HL-60/S4 (cell line): ENCODE measurements around the gene DNAH17.

Experiments
- in situ Hi-C: fragments of 300-500 bp; cut with MboI; formaldehyde crosslinking; loops from 2 replicates; pipeline ENCODE4 v1.14.3; 2022; ENCODE audit warnings: low sequenced_read_pairs

Gene DNAH17

DNA sequence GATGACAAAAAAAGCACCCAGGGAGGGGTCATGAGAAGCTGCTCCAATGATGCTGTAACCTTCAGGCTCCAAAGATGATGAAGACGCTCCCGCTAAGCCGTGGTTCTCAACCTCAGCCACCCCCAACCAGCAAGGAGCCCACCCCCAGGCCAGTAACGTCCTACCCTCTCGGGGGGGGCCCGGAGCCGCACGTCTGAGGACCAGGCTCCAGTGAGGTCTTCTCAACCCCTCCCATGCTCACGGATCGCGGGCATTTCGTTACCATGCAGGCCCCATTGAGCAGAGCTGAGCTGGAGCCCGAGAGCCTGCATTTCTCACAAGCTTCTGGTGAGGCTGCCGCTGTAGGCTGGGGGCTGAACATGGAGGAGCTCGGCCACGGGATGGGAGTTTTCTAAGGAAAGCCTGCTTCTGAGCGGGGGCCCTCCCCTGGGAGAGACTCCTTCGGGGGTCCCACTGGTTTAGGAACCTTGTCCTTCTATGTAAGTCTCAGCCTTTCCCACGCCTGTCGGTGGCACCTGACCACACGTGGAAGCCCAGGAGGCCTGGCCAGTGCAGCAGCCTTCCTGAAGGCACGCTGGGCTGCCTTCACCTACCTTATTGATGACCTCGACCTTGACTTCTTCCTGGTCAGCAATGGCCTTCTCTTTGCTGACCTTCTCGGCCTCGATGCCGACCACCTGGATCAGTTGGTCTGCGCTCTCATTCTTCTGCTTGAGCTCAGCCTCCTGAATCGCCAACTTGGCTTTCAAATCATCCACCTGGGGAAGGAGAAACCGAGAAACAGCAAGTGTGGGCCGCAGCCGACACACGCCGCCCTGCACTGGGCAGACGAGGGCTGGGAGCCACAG is 116.0 kb downstream of the DNAH17 start:
- in situ Hi-C loops = no loop called here

DNA sequence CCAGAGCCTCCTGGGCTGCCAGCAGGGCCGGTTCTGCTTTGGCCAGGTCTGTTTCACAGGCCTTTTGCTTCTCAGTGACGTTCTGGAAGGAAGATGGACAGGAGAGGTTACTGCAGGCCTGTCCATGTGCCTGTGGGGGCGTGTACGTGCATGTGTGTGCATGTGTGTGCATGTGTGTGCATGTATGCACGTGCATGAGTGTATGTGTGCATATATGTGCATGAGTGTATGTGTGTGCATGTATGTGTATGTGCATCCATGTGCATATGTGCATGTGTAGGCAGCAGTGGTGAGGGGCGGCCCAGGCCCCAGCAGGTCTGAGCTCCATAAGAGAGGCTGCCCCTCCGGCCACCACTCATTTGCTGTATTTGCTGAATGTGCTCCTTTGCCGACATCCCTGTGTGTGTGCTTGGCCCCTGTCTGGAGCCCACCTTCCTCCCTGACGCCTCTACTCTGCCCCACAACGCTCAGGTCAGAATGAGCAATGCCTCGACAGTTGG is 117.0 kb downstream of the DNAH17 start:
- in situ Hi-C loops = no loop called here

DNA sequence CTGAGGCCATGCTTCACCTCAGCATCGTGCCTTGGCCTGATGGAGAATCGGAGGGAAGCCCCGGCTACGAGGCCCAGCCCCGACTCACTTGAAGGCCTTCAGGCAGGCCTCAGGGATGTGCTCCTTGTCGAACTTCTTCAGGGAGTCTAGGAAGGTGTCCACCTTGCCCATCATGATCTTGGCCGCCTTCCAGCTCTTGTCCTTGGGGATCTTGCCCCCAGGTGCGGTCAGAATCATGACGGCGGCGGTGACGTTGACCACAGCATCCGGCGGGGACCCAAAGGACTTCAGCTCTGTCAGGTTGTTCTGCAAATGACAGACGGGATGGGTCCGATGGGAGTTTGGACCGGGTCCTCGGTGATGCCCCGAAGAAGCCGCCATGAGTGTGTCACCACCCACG is 117.5 kb downstream of the DNAH17 start:
- in situ Hi-C loops = no loop called here

GRCh38 chr17:78458736-78459335 is 118.4 kb downstream of the DNAH17 start:
- in situ Hi-C loops = no loop called here

DNA sequence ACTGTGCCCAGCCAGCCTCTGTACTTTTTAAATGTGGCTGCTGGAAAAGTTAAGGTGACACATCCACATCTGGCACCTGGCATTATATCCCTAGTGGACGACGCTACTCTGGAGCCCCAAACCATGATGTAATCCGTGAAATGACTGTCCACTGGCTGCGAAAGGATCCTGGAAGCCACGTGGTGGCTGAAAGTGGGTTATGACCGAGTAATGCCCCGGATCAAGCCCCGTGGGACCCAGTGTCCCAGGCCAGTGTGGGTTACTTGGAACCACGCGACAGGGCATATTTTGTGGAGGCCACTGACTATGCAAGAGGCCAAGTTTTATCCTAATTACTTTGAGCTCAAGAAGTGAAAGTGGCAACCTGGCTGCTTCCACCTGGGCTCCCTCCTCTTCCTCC is 119.1 kb downstream of the DNAH17 start:
- in situ Hi-C loops = no loop called here

DNA sequence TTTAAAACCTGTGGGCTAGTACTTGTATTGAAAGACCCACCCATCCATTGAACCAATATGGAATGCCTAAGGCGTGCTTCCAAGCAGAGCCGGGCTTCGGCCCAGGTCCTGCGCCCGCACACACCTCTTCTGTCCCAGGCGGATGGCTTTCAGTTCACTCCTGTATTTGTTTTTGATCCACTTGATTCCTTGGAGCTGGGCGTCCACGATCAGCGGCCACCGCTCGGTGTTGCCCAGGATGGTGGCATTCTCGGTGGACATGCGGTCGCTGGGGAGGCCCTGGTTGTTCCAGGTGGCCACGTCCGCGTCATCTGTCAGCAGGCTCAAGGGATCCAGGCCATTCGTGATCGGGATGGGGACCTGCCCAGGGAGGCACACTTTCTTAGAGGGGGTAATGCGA is 122.8 kb downstream of the DNAH17 start:
- in situ Hi-C loops = no loop called here

DNA sequence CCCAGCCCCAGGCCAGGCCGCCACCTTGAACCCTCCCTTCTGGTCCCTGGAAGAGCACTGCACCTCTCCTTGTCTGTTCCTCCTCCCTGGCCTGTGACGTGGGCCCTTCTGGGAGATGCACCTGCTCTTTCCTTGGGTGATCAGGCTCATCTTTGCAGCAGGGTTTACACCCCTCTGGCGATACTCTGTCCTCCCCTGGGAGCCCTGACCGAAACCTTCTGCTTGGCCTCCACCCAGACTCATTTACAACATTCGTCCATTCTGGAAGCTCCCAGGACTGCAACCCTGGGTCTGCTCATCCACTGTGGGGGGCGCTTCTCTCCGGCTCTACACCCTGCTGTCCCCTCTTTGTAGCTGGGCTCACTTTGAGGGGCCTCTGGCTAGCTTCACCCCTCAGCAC is 125.4 kb downstream of the DNAH17 start:
- in situ Hi-C loops = no loop called here

GRCh38 chr17:78450696-78451345 is 126.4 kb downstream of the DNAH17 start:
- in situ Hi-C loops = no loop called here

- in situ Hi-C loops = no loop called here
These were observed 127.1 kb downstream of the DNAH17 start for GRCh38 chr17:78449983-78450595.

DNA sequence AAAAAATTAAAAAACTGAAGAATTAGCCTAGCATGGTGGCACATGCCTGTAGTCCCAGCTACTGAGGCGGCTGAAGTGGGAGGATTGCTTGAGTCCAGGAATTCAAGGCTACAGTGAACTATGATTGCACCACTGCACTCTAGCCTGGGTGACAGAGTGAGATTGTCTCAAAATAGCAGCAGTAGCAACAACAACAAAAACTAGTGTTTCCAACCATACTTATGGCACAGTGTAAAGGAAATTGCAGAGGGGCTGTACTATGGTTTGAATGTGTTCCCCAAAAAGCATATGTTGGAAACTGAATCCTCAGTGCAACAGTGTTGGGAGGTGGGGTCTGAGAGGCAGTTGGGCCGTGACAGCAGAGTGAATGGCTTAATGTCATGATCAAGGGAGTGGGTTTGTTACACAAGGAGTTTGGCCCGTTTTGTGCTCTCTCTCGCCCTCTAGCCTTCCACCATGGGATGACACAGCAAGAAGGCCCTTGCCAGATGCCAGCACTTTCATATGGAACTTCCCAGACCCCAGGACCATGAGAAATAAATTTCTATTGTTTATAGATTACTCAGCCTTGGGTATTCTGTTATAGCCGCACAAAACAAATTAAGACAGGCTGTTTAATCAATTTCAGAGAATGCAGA is 128.7 kb downstream of the DNAH17 start:
- in situ Hi-C loops = no loop called here

GRCh38 chr17:78446833-78447232 is 130.4 kb downstream of the DNAH17 start:
- in situ Hi-C loops = no loop called here

GRCh38 chr17:78444392-78444791 is 132.8 kb downstream of the DNAH17 start:
- in situ Hi-C loops = no loop called here

DNA sequence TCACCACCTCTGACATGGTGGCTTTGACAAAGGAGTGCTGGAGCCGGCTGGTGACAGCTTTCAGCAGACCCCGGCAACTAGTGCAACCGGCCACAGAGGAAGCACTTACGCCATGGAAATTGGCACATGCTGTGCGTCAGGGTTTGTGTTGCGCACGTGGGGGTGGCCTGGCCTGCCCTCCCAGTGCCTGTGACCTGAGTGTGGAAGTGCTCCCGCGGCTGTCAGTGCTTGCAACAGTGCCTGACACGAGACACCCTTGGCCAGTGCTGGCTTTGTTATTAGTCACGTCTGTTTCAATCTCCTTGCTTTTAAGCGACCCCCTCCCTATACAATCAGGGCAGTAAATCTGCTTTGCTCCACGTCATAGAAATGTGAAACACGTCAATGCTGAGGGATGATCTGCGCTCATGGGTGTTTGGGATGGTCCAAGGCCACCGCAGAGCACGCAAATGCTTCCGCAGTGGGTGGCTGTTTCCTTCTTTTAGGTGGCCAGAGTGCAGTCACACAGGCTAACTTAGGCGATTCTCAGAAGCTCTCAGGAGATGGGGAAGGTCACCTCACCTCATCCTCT is 134.5 kb downstream of the DNAH17 start:
- in situ Hi-C loops = no loop called here

DNA sequence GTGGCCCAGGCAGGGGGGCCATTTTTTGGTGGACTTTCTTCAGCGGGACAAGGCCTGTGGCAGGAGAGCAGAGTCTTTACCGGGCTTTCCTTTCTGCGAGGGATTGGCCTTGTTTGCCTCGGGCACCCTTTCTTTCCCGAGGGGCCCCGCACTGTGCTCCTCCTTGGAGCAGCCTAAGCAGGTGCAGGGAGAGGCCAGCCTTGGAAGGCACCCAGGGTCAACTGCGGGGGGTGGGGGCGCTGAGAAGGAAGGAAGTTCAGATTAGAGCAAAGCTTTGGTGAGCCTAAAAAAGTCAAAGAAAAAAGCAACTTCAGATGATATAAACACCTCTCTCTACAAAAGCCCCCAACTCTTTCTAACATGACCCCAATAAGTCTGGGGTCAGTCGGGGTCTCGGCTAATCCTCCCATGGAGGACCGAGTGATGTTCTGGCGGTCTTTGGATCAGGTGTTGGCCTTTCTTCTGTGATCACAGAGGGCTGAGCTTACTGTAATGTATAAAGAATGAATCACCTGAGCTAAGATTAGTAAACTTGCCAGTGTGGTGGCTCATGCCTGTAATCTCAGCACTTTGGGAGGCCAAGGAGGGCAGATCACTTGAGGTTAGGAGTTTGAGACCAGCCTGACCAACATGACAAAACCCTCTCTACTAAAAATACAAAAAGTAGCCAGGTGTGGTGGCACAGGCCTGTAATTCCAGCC is 135.8 kb downstream of the DNAH17 start:
- in situ Hi-C loops = no loop called here

- in situ Hi-C loops = loop anchor here (10.0 kb wide), 1 partner anchor 174 kb away; no protein-coding TSS in a partner anchor
These were observed 138.4 kb downstream of the DNAH17 start for GRCh38 chr17:78438694-78439325.

DNA sequence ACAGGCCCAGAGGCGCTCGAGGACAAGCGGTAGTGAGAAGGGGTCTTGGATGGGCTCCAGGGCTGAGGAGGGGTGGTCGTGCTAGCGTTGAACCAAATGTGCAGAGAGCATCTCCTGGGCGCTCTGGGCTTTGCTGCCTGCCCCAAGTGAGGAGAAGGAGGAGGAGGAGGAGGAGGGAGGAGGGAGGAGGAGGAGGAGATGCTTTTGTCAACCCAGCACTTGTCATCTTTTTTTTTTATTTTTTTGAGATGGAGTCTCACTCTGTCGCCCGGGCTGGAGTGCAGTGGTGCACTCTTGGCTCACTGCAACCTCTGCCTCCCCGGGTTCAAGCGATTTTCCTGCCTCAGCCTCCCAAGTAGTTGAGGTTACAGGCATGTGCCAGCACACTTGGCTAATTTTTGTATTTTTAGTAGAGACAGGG is 138.9 kb downstream of the DNAH17 start:
- in situ Hi-C loops = loop anchor here (10.0 kb wide), 1 partner anchor 173 kb away; no protein-coding TSS in a partner anchor

- in situ Hi-C loops = loop anchor here (10.0 kb wide), 1 partner anchor 173 kb away; no protein-coding TSS in a partner anchor
These were observed 139.6 kb downstream of the DNAH17 start for GRCh38 chr17:78437508-78438169.

DNA sequence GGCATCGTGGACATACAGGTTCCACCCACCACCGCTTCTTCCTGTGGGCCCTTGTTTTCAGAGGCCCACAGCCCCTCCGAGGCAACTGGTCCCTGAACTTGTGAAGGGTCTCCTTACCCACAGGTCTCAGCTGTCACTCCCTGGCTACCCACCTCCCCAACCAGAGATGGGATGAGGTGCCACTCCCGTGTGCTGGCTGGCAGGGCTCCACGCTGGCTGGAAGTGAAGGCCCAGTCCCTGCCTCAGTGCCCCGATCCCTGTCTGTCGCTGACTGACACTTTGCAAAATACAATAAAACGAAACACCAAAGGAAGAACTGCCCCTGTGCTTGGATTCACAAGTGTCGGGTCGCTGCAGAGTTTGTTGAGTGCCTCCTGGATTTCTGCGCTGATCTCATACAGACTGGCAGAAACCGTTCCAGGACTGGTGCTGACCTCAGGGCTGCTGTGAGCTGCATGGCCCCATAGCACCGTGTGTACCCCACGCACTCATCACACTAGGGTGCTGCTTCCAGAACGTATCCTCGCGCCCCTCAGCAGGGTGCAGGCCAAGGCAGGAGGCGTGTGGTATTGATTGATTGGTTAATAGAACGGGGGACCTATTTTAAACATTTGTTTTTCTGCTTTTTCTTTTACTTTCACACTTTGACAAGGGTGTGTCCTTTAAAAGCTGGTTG is 141.7 kb downstream of the DNAH17 start:
- in situ Hi-C loops = loop anchor here (10.0 kb wide), 1 partner anchor 171 kb away; no protein-coding TSS in a partner anchor
